CD14-positive monocyte (primary cell): Measurements from ENCODE around the gene RFXANK. TPM values are rescaled to one million over a fixed set of nuclear protein-coding genes. Genes with fewer than 3 reads are reported as not detected.

ENCODE experiments used
- DNase-seq, 3 donors: peaks; one replicate each; pipeline ENCODE4 v3.0.0-alpha.2; 2011 to 2022
- H2AFZ ChIP-seq: 2 replicates; pipeline ENCODE4 v1.6.0; 2012; ENCODE audit warnings: mild to moderate bottlenecking, low read depth, low read length, inconsistent platforms; ENCODE audit not compliant: insufficient read depth, poor library complexity, severe bottlenecking
- H3K27ac ChIP-seq, 2 donors: 1 replicate in 1 of 2; 2 replicates in 1 of 2; pipeline ENCODE4 v1.5.1; 2012 to 2013; ENCODE audit warnings: low read length in 2 of 2, control low read depth in 1 of 2, inconsistent platforms in 1 of 2, low read depth in 1 of 2, mild to moderate bottlenecking in 1 of 2
- H3K27me3 ChIP-seq, 2 donors: one replicate each; pipeline versions ENCODE4 v1.6.0 to v1.6.1; 2011 to 2013; ENCODE audit warnings: low read length in 2 of 2; ENCODE audit not compliant: control insufficient read depth in 2 of 2, insufficient read depth in 2 of 2
- H3K36me3 ChIP-seq, 2 donors: replicated peaks in 1 of 2; 1 replicate in 1 of 2; 2 replicates in 1 of 2; pipeline versions ENCODE4 v1.5.1 to v1.6.1; 2012 to 2013; ENCODE audit warnings: low read length in 2 of 2, control low read depth in 1 of 2, inconsistent platforms in 1 of 2, mild to moderate bottlenecking in 1 of 2; ENCODE audit not compliant: insufficient read depth in 2 of 2, control insufficient read depth in 1 of 2
- H3K4me1 ChIP-seq, 2 donors: 1 replicate in 1 of 2; 2 replicates in 1 of 2; pipeline versions ENCODE4 v1.5.1 to v1.6.1; 2012 to 2013; ENCODE audit warnings: low read length in 2 of 2, control low read depth in 1 of 2, inconsistent platforms in 1 of 2, mild to moderate bottlenecking in 1 of 2, moderate library complexity in 1 of 2; ENCODE audit not compliant: insufficient read depth in 2 of 2, control insufficient read depth in 1 of 2
- H3K4me2 ChIP-seq: replicated peaks from 2 replicates; pipeline ENCODE3; 2012; ENCODE audit warnings: low read length, moderate library complexity, mild to moderate bottlenecking; ENCODE audit not compliant: poor library complexity, severe bottlenecking; ENCODE audit errors: extremely low read depth
- H3K4me3 ChIP-seq, 3 experiments: fragments of 200-600 bp in 1 of 3; sonication (generic) in 1 of 3; replicated peaks in 1 of 3; 1 replicate in 2 of 3; 2 replicates in 1 of 3; pipeline ENCODE4 v1.5.1; 2011 to 2013; ENCODE audit warnings: low read length in 3 of 3, mild to moderate bottlenecking in 3 of 3, control low read depth in 2 of 3, low read depth in 2 of 3, inconsistent platforms in 1 of 3, moderate library complexity in 1 of 3
- H3K79me2 ChIP-seq: 2 replicates; pipeline ENCODE4 v1.6.0; 2012; ENCODE audit warnings: mild to moderate bottlenecking, control low read depth, inconsistent platforms, low read length, moderate library complexity; ENCODE audit not compliant: insufficient read depth
- H3K9ac ChIP-seq: 2 replicates; pipeline ENCODE4 v1.6.0; 2017; ENCODE audit warnings: low read length, mild to moderate bottlenecking; ENCODE audit not compliant: insufficient read depth, poor library complexity, severe bottlenecking
- H3K9me3 ChIP-seq, 2 donors: replicated peaks in 1 of 2; 1 replicate in 1 of 2; 2 replicates in 1 of 2; pipeline versions ENCODE4 v1.5.1 to v1.6.1; 2012 to 2013; ENCODE audit warnings: low read length in 2 of 2, control low read depth in 1 of 2; ENCODE audit not compliant: control insufficient read depth in 1 of 2, insufficient read depth in 1 of 2
- H4K20me1 ChIP-seq: 2 replicates; pipeline ENCODE4 v1.6.0; 2012; ENCODE audit warnings: mild to moderate bottlenecking, low read length, control low read depth, moderate library complexity; ENCODE audit not compliant: insufficient read depth
- H3K27ac Mint-ChIP-seq, 7 donors: one replicate each; pipeline ENCODE4 v1.8.0; 2020; ENCODE audit warnings: mild to moderate bottlenecking in 7 of 7, mixed read lengths in 7 of 7, moderate library complexity in 6 of 7, inconsistent platforms in 2 of 7
- H3K27me3 Mint-ChIP-seq, 3 donors: one replicate each; pipeline ENCODE4 v1.8.0; 2021 to 2022; ENCODE audit warnings: low read depth in 3 of 3, mild to moderate bottlenecking in 3 of 3, mixed read lengths in 3 of 3, moderate library complexity in 3 of 3, inconsistent platforms in 1 of 3
- H3K36me3 Mint-ChIP-seq, 2 donors: one replicate each; pipeline ENCODE4 v1.8.0; 2020; ENCODE audit warnings: mixed read lengths in 2 of 2, inconsistent platforms in 1 of 2, mild to moderate bottlenecking in 1 of 2
- H3K4me1 Mint-ChIP-seq: one replicate; pipeline ENCODE4 v1.8.0; 2020; ENCODE audit warnings: mild to moderate bottlenecking, mixed read lengths
- H3K4me3 Mint-ChIP-seq, 2 donors: one replicate each; pipeline ENCODE4 v1.8.0; 2020; ENCODE audit warnings: mild to moderate bottlenecking in 2 of 2, mixed read lengths in 2 of 2, moderate library complexity in 1 of 2
- H3K9me3 Mint-ChIP-seq, 7 donors: one replicate each; pipeline ENCODE4 v1.8.0; 2020 to 2022; ENCODE audit warnings: mixed read lengths in 7 of 7, mild to moderate bottlenecking in 6 of 7, moderate library complexity in 6 of 7, inconsistent platforms in 2 of 7
- WGBS: methylation state at CpG from one replicate; pipeline ENCODE4 v1.1.5; 2013; ENCODE audit warnings: missing lambda C conversion rate; ENCODE audit not compliant: insufficient coverage; 5-methylcytosine and 5-hydroxymethylcytosine counted together
- intact Hi-C, 2 donors: fragments of 100-400 bp; cut with micrococcal nuclease; formaldehyde crosslinking; loops; one replicate each; pipeline versions ENCODE4 v1.15.0 to v1.15.1; 2023
- polyA plus RNA-seq, 3 donors: library from polyadenylated mRNA; depleted of rRNA in 1 of 3; unstranded in 2 of 3; stranded (reverse) in 1 of 3; fragments of 300-500 nt in 2 of 3; fragments of >200 nt in 1 of 3; fragmentation: Illumina TruSeq in 2 of 3; gene quantifications; 1 replicate in 2 of 3; 2 replicates in 1 of 3; pipeline ENCODE4 v1.2.3, GENCODE V29; 2012 to 2021
- TF ChIP-seq, protein P1 (sequence below): fragments of 200-600 bp; IDR thresholded peaks from one replicate; pipeline ENCODE4 v1.8.0; 2022; ENCODE audit warnings: antibody characterized with exemption, mild to moderate bottlenecking

The RFXANK gene
- polyA plus RNA-seq, 3 donors = 62.2 to 98.2 (median 66.6) TPM

DNA sequence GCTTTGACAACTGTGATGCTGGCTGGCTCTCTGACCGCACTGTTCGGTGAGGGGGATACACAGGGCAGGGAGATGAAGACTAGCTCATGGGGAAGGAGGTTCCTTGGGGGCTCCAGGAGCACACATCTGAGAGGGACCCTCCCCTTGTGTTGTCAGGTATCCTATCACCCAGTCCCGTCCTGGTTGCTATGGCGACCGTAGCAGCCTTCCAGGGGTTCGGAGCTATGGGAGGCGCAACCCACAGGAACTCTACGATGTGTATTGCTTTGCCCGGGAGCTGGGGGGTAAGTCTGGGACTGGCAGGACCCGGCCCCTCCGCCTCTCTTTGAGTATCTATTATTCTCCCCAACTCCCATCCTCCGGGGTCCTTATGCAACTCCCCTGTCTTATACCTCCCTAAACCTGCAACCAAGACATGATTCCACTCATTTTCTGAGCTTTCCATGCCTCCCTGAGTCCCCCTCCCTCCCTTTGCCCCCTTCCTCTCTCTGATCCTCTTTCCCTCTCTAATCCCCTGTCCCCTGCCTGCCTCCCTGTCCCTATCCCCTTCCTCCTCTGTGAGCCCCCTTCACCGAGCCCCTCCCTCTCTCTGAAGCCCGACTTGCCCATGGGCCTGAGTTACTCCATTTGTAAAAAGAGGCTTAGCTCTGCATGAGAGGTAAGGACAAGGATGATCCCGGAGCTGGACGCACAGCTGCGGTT, 32.2 kb downstream of the RFXANK start:
- Mint-ChIP-seq H3K36me3 (no peaks in the 10 kb centered on the region), H3K4me3 (peak overlapping the region; percentile 66 to 80), H3K4me1 (peaks cover 6% of the 10 kb centered on the region), H3K27ac (no peak overlapping the region), H3K27me3 (peaks cover 28 to 50% (median 36%) of the 10 kb centered on the region in 3 donors), H3K9me3 (peaks cover 0 to 2% (median 0%) of the 10 kb centered on the region in 7 donors)
- H3K36me3 ChIP-seq = no peaks in the 10 kb centered on the region
- peak overlapping the region; percentile 83 for H2AFZ ChIP-seq
- TF ChIP-seq, protein P1, sequence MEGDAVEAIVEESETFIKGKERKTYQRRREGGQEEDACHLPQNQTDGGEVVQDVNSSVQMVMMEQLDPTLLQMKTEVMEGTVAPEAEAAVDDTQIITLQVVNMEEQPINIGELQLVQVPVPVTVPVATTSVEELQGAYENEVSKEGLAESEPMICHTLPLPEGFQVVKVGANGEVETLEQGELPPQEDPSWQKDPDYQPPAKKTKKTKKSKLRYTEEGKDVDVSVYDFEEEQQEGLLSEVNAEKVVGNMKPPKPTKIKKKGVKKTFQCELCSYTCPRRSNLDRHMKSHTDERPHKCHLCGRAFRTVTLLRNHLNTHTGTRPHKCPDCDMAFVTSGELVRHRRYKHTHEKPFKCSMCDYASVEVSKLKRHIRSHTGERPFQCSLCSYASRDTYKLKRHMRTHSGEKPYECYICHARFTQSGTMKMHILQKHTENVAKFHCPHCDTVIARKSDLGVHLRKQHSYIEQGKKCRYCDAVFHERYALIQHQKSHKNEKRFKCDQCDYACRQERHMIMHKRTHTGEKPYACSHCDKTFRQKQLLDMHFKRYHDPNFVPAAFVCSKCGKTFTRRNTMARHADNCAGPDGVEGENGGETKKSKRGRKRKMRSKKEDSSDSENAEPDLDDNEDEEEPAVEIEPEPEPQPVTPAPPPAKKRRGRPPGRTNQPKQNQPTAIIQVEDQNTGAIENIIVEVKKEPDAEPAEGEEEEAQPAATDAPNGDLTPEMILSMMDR = no peak
- H3K9me3 ChIP-seq = no peaks in the 10 kb centered on the region
- H3K4me2 ChIP-seq = peak overlapping the region; percentile 83
- peaks cover 3 to 24% of the 10 kb centered on the region in 2 donors for H3K27me3 ChIP-seq
- H4K20me1 ChIP-seq = no peaks in the 10 kb centered on the region
- H3K9ac ChIP-seq = peak overlapping the region; percentile 40
- no peak overlapping the region for H3K27ac ChIP-seq
- peaks cover 8 to 12% of the 10 kb centered on the region in 2 donors for H3K4me1 ChIP-seq
- no peaks in the 10 kb centered on the region for H3K79me2 ChIP-seq
- no peak for DNase-seq
- 74% methylated on average over 10 of the region's 17 CpGs for WGBS
- intact Hi-C loops = loop anchor here in 1 of 2 donors (2.0 kb wide), 1 partner anchor 78 kb away; no protein-coding TSS in a partner anchor
- peak overlapping the region in 1 of 3 experiments; percentile 72 for H3K4me3 ChIP-seq

DNA sequence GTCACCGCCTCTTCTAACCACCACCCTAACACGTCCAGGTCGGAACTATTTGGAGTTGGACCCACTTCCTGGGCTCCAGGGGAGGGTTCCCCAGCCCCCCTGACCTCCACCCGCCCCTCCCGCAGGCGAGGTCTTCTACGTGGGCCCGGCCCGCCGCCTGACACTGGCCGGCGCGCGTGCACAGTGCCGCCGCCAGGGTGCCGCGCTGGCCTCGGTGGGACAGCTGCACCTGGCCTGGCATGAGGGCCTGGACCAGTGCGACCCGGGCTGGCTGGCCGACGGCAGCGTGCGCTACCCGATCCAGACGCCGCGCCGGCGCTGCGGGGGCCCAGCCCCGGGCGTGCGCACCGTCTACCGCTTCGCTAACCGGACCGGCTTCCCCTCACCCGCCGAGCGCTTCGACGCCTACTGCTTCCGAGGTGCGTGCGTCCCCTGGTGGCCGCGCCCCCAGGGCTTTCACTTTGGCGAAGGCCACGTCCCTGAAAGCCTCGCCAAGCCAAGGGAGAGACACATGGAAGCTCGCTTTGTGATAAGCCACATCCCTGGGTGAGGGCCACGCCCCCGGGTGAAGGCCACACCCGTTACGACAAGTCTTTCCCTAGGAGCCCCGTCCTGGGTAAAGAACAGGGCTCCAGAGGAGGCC, 32.9 kb downstream of the RFXANK start:
- Histone ChIP-seq H3K9me3 (no peaks in the 10 kb centered on the region), H3K27me3 (peaks cover 3 to 24% of the 10 kb centered on the region in 2 donors), H3K4me3 (peak overlapping the region in 2 of 3 experiments; percentile 8 to 72), H4K20me1 (no peaks in the 10 kb centered on the region), H3K4me2 (peak overlapping the region; percentile 83), H3K9ac (peak overlapping the region; percentile 40), H3K27ac (no peak overlapping the region), H3K36me3 (no peaks in the 10 kb centered on the region), H2AFZ (peak overlapping the region; percentile 83), H3K4me1 (peaks cover 8 to 12% of the 10 kb centered on the region in 2 donors), H3K79me2 (no peaks in the 10 kb centered on the region)
- TF ChIP-seq, protein P1 = peak; percentile 82
- Mint-ChIP-seq H3K27me3 (peaks cover 27 to 49% (median 35%) of the 10 kb centered on the region in 3 donors), H3K36me3 (no peaks in the 10 kb centered on the region), H3K4me3 (peak overlapping the region; percentile 67 to 80), H3K27ac (no peak overlapping the region), H3K9me3 (peaks cover 0 to 2% (median 0%) of the 10 kb centered on the region in 7 donors), H3K4me1 (peaks cover 6% of the 10 kb centered on the region)
- peak; percentile 59 to 70 (median 67) for DNase-seq
- WGBS = 2% methylated on average over 58 of the region's 59 CpGs
- intact Hi-C loops = loop anchor here (2.0 to 5.0 kb wide), 2 partner anchors 78 kb away; no protein-coding TSS in a partner anchor
